Measurements from ENCODE around the gene LRIG2.

DNA sequence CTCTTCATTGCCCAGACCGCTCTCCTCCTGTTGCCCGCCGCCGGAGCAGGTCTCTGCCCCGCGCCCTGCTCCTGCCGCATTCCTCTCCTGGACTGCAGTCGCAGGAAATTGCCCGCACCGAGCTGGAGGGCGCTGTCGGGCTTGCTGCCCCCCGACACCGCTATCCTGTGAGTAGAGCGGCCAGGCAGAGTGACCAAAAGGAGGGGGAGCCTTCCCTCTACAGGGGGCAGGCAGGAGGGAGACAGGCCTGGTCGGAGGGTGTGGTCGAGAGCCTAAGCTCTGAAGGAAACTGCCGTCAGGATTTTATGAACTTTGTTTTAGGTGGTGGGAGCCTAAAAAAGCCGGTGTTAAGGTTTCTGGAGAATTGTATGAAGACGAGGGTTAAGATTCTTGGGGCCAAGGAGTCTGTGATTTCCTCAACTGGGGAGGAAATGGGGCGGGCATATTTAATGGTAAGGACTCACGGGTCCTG is 517 bp downstream of the LRIG2 start:
- TF ChIP-seq, protein P1, sequence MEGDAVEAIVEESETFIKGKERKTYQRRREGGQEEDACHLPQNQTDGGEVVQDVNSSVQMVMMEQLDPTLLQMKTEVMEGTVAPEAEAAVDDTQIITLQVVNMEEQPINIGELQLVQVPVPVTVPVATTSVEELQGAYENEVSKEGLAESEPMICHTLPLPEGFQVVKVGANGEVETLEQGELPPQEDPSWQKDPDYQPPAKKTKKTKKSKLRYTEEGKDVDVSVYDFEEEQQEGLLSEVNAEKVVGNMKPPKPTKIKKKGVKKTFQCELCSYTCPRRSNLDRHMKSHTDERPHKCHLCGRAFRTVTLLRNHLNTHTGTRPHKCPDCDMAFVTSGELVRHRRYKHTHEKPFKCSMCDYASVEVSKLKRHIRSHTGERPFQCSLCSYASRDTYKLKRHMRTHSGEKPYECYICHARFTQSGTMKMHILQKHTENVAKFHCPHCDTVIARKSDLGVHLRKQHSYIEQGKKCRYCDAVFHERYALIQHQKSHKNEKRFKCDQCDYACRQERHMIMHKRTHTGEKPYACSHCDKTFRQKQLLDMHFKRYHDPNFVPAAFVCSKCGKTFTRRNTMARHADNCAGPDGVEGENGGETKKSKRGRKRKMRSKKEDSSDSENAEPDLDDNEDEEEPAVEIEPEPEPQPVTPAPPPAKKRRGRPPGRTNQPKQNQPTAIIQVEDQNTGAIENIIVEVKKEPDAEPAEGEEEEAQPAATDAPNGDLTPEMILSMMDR (IDR thresholded peaks at IDR 0.05): peak in 5 of 12 donors; percentile 13 to 55 (median 37)
- no peak for TF ChIP-seq POLR2A (IDR thresholded peaks at IDR 0.05)

Data from heart left ventricle (tissue), 13 donors.